CD4-positive, alpha-beta T cell treated with Interleukin-4 for 4 hours (primary cell): ENCODE results near the gene WNK2.

Experiments
- DNase-seq: peaks from one replicate; pipeline ENCODE4 v3.0.0-alpha.2; 2020

The WNK2 gene

DNA sequence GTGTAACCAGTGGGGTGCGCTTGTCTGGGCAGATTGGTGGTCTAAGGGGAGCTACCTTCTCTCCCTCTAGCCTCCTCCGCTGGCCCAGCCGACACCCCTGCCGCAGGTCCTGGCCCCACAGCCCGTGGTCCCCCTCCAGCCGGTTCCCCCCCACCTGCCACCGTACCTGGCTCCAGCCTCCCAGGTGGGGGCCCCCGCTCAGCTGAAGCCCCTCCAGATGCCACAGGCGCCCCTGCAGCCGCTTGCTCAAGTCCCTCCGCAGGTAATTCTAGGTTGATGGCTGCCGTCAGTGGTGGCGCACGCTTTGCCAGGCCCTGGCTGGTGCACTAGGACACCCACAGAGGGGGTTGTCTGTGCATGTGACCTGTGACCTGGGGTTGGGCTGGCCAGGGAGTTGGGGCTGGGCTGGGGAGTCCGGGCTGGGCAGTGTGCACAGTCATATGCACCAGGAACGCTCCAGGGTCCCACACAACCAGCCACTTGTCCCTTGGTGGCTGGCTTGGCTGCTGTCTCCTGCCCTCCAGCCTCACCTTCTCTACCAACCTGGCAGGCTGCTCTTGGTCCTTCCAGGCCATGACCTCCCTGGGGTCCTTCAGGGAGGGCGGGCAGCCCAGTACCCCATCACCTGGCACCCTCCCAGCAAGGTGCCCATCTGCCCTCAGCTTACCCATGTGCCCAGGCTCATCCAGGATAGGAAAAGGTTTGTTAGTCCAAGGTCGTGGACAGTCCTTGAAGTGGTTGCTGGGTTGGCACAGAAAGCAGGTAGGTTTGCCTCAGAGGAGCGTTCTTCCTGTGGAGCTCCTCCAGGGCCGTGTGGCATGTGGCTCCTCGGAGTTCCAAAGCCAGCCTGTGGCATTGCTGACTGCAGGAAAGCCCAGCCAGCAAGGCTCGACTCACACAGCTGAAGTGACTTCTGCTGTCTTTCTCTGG, 73.2 kb downstream of the WNK2 start:
- no peak for DNase-seq

GRCh38 chr9:93257808-93258331, 73.9 kb downstream of the WNK2 start:
- no peak for DNase-seq

DNA sequence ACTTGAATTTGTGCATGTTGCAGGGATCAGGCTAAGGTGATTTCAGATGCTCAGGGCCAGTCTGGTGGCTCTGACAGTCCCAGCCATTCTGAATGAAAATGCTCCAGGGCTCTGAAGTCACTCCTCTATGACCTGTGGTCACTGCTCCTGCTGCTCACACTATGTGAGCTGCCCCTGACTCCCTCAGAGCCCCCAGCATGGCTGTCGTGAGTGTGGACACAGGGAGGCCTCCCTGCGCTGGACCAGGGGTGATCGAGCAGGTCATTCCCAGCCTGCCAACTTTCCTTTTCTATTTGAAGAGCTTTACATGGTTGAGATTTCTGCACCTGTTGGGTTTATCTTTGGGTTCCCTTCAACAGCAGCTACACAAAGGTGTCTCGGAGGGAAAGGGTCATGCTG, 74.5 kb downstream of the WNK2 start:
- DNase-seq = no peak

DNA sequence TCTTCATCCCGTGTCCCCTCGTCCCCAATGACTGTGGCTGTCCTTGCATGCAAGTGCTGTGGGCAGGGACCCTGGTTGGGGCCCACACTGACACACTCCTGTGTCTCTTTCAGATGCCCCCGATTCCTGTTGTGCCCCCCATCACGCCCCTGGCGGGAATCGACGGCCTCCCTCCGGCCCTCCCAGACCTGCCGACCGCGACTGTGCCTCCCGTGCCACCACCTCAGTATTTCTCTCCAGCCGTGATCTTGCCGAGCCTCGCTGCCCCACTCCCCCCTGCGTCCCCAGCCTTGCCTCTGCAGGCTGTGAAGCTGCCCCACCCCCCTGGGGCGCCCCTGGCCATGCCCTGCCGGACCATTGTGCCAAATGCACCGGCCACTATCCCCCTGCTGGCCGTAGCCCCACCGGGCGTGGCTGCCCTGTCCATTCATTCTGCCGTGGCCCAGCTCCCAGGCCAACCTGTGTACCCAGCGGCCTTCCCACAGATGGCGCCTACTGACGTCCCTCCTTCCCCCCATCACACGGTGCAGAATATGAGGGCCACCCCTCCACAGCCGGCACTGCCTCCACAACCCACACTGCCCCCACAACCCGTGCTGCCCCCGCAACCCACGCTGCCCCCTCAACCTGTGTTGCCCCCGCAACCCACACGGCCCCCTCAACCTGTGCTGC, 75.0 kb downstream of the WNK2 start:
- no peak for DNase-seq

DNA sequence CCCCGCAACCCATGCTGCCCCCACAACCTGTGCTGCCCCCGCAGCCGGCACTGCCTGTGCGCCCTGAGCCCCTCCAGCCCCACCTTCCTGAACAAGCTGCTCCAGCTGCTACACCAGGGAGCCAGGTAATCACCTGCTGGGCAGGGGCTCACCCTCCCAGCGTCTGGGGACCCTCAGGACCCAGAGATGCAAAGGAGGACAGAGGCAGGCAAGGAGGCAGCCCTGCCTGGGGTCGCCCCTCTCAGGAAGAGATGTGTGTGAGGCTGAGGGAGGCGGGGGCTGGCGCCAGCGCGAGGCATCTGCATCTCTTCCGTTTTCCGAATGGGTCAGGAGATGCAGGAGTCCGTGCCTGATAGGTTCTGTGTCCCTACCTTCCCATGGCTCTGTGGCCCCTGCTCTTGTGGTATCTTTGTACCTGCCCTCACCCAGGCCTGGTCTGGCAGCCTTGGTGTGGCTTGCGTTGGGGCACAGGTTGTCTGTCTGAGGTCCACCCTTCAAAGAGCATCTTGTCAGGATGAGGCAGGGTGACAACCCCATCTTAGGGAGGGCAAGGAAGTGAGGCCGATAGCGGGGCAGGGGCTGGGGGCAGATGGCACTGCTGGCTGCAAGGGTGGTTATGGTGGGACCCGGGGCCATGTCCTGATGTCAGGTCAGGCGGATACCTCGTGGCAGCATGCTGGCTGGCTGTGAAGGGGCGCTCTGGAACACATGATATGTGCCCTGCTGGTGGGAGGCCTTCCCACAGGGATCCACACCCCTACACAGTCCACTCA, 75.7 kb downstream of the WNK2 start:
- DNase-seq = no peak

GRCh38 chr9:93260263-93261066, 76.5 kb downstream of the WNK2 start:
- DNase-seq = no peak

DNA sequence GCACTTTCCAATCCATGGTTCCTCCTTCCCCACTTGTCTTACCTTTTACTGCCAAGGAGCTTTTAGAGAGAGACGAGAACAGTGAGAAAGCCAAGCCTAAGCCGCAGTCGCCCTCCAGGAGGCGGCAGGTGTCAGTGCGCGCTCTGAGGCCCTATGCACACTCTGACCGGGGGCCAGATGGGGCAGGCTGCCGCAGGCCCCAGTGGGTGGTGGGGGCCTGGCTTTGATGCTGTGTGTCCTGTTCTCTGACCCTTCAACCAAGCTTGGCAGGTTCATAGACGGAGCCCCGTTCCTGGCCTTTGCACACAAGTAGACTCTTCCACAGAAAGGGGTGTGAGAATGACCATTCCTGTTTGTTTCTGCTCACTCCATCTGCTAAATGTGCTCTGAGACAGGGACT, 77.3 kb downstream of the WNK2 start:
- no peak for DNase-seq

GRCh38 chr9:93261735-93262523, 78.0 kb downstream of the WNK2 start:
- no peak for DNase-seq

DNA sequence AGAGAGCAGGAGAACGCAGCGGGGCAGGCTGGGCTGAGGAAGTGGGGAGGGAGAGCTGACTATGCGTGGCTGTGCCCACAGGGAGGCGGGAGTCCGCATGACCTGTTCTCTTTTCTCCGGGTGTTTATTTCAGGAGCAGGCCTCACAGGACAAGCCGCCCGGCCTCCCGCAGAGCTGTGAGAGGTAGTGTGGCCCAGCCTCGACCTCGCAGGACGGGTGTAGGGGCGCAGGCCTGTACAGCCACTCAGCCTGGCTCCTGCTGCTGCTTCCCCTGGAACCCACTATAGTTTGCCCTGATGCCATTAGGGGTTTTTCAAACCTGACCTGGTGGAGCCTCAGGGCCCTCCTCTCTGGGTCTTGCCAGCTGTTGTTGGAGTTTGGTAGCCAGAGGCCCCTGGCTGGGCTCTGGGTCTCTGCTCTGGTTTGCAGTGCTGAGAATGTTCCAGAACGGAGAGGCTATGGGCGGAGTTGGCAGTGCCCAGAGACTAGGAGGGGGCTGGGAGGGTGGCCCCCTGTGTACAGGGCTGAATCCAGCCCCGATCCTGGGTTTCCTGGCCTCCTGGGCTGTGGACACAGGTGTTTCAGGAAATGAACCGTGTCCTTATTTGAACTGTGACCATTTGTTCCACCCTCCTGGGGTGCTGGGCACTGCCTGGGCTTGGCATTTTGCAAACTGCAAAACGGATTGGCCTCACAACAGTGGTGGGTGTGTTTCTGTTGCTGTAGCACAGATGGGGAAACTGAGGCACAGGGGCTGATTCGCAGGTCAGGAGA, 78.8 kb downstream of the WNK2 start:
- no peak for DNase-seq

GRCh38 chr9:93263334-93264229, 79.6 kb downstream of the WNK2 start:
- no peak for DNase-seq

DNA sequence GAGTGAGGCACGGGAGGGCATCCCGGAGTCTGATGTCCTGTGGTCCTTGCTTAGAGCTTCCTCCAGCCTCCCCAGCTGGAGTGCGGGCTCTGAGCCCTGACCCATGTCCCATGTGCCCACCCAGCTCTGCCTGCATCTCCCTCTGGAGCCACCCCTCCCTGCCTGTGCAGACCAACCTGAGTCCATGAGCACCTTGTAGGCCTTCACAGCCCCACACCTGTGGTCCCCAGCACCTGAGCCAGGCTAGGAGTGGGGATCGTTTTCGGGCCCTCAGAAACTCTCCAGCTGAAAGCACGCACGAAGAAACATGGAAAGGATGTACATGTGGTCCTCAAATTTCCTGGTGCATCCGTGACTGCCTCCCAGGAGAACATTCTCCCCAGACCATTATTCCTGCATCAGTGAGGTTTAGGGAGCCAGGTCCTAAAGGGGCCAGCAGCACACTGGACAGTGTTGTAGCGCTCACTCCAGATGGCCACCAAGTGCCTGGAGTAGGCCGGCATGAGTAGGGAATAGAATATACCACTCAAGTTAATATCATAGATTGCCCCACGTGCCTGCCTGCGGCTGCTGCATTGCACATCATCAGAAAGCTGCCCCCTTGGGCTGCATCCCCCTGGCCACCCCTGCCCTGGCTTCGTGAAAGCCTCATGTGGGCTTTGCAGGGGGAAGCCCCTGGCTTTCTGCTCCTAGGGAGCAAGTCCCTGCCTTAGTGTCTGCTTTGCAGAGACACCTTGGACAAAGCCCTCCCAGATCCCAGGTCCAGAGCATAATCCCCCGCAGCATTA, 80.6 kb downstream of the WNK2 start:
- no peak for DNase-seq

- no peak for DNase-seq
Measured at GRCh38 chr9:93265301-93265971, 81.5 kb downstream of the WNK2 start.

- DNase-seq = no peak
Measured at GRCh38 chr9:93265972-93266371, 82.0 kb downstream of the WNK2 start.

GRCh38 chr9:93266521-93267001, 82.6 kb downstream of the WNK2 start:
- DNase-seq = no peak

DNA sequence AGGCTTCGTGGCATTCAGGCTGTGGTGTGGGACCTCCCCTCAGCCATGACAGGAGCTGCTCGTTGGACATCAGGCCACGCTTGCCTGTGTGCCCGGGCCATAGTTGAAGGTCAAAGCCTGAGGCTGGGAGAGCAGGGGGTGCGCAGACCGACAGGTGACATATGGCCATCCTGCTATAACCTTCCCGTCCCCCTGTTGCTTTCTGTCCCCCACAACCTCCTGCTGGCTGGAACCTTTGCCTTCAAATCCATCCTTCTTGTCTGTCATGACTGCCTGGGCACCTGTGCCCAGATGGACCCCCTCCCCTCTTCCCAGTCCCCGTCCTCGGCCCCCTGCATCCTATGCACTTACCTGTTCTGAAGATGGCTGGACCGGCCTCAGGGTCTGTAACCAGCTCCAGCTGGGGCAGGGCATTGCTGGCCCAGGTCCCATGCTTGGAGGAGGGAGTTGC, 83.2 kb downstream of the WNK2 start:
- no peak for DNase-seq

GRCh38 chr9:93267681-93268505, 84.0 kb downstream of the WNK2 start:
- no peak for DNase-seq
